NCI-H1436 (cell line): ENCODE data around the gene CD40.

Experiments used
- DNase-seq: peaks from one replicate; lab custom pipeline; 2025; lab: John Stamatoyannopoulos, UW

The CD40 gene

DNA sequence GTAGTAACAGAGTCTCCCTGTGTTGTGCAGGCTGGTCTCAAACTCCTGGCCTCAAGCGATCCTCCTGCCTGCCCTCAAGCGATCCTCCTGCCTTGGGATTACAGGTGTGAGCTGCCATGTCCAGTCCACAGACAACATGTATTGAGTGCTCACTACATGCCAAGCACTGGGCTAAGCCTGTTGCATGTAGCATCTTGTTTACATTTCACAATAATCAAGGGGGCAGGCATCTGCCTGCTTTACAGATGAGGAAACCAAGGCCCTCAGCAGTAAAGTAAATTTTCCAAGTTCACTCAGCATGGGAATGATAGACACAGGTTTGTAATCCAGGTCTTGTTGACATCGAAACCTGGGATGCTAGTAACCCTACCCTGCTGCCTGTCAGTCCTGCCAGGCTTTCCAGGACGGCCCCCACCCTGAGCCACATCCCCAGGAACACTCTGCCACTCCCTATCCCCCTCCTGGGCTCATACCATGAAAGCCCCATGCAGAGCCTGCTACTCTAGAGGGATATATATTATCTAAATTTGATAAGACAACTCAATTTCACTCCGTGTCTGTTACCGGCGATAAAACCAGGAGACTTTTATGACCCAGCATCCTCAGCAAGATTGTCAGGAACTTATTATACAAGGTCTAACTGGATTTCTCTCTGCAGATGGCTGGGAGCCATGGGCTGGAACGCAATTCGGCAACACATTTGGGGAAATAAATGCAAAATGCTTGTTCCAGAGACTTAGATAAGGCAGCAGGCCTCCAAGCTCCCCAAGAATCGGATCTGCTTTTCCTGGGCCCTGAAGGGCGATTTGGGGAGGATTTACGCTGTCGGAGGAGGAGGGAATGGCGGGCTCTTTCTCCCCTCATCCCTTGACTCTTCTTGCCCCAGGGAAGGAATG is 30.4 kb downstream of the CD40 start:
- no peak for DNase-seq

DNA sequence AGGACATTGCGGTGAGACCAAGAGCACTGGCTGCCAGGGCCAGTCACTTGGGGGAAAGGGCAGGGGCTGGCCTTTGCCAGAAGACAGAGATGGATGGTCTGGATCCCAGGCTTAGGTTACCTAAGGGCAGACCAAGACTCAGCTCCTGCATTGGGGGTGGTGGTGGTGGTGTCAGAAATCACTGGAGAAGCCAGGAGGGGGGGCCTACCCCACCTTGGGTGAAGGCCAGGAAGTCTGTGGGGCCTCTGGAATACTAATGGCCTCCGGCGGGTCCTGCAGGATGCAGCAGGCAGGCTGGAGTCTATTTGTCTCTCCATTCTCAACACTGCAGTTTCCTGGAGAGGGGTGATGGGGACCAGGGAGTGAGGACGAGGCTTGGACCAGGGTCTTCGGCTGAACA is 32.8 kb downstream of the CD40 start:
- DNase-seq: no peak

DNA sequence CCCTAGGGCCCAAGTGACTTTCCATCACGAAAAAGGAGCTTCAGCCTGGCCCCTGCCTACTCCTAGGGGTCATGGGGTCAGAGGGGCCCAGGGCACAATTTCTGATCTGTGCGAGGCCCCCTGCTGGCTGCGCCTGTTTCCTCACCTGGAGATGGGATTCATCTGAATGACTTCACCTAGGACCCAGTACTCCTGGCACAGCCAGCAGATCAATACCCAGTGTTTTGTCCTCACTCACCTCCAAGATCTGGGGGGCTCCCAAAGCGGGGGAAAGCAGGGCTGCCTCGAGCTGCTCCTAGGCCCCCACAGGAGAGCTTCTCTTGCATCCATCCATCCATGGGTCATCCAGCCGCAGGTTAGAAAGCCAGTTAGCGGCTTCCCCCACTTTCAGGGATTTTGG is 33.8 kb downstream of the CD40 start:
- DNase-seq: no peak

DNA sequence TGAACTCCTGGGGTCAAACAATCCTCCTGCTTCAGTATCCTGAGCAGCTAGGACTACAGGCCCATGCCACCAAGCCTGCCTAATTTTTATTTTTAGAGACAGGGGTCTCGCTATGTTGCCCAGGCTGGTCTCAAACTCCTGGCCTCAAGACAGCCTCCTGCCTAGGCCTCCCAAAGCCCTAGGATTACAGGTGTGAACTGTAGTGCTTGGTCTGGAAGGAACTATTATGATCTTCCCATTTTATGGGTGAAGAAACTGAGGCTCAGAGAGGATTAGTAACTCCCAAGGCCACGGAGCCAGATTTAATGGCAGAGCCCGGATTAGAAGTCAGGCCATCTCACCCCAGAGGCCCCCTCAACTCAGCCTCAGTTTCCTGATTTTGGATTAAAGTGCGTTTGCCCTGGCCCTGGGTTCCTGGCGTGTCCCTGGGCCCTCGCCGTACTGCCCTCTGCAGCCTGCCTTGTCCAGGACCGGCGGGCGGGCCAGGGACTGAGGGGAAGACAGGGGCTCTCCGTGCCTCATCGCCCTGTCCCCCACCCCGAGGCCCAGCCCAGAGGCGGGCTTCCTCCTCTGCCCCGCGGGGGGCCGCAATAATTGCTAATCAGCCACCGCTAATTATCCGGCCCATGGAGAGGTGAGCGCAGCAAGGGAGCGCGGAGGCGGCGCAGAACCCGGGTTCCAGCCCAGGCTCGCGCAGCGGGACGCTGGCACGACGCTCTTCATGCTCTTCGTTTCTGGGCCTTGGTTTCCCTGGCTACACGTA is 34.9 kb downstream of the CD40 start:
- no peak for DNase-seq

DNA sequence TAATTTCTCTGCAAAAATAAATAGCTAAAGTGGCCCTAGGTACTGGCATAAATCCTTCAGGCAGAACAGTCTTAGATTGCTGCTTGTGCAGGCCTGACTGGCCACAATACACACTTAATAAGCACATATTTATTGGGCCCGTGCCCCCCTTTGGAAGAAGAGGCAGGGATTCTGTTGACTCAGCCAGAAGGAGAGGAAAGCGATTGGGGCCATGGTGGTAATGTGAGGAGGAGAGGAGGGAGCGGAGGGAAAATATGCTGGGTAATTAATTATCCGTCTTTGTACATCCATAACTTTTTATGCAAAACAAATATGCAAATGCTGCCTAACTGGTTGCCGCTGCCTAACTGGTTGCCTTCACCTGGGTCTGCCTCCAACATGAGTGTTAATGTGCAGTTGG is 36.2 kb downstream of the CD40 start:
- DNase-seq: no peak

DNA sequence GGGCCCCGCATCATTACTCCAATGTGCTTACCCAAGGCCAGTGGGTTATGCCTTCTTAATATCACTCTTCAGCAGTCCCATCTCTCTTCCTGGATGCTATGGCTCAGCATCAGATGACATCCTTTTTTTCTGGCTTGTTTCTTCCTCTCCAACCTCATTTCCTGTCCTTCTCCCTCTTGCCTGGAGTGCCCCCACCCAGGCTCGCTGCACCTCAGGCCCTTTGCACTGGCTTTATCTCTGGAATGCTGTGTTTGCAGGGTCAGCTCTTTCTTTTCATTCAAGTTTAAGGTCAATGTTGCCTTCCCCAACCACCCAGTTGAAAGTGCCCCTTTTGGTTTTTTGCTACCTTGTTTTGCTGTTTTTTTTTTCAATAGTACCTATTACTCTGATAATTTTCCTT is 36.7 kb downstream of the CD40 start:
- DNase-seq: no peak

DNA sequence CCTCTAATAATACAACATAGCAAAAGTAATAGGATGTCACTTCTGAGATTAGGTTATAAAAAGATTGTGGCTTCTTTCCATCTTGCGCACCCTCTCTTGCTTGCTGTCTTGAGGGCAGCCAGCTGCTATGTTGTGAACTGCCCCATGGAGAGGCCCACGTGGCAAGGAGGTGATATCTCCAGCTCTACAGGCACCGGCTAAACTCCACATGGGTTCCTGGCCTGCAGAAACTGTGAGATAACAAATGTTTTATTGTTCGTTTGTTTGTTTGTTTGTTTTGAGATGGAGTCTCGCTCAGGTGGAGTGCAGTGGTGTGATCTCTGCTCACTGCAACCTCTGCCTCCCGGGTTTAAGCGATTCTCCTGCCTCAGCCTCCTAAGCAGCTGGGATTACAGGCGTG is 38.0 kb downstream of the CD40 start:
- no peak for DNase-seq

DNA sequence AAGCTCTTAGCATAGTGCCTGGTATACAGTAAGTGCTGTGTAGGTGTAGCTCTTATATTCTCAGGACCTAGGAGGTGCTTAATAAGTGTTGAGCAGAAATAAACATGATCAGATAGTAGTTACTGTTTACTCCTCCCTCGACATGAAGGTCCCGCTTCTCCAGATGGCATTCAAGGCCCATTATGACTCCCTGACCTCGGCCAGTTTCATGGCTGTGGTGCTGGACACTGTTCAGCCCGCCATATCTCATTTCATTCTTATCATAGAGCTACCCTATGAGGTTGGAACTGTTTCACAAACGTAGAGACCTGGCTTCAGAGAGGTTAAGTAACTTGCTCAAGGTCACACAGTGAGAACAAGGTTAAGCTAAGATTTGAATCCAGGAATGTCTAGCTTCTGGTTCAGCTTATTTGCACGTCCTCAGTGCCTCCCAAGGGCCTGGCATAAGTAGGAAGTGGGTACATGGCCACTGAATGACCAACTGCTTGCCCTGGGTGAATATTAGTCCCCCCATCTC is 39.0 kb downstream of the CD40 start:
- DNase-seq: no peak

DNA sequence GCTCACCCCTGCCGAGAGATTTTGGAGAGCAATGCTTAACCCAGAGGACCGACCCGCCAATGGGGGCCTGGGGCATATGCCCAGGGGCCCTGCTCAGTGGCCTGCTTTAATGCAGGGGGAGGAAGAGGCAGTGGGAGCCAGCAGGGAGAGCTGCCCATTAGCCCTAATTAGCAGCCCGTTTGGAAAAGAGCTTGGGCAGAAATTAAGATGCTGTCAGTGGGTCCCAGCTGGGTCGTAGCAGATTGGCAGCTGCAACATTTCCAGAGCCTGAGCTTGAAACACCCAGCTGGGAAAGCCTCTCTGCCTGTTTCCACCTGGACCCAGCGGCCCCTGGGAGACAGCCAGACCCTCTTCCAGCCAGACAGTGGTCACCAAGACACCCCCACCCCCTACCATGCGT is 39.5 kb downstream of the CD40 start:
- DNase-seq: no peak

DNA sequence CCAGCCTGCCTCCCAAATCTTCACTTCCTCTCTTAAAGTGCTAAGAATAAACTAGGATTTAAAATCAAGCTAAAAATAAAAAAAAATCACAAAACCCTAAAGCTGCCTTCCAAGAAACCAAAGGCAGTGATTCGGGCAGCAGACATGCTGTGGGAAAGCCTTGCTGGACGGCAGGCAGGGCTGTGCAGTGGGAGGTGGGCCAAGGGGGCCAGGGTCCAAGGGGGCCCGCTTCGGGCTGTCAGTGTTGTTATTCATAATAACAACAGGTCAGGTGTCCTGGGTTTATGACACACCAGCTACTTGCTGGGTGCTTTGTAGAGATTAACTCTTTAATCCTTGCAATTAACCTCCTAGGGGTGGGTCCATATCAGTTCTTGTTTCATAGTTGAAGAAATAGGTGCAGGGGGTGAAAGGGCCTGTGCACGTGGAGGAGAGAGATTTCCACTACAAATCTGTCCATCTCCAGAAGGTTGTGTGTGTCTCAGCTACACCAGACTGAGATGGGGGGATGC is 40.4 kb downstream of the CD40 start:
- no peak for DNase-seq

DNA sequence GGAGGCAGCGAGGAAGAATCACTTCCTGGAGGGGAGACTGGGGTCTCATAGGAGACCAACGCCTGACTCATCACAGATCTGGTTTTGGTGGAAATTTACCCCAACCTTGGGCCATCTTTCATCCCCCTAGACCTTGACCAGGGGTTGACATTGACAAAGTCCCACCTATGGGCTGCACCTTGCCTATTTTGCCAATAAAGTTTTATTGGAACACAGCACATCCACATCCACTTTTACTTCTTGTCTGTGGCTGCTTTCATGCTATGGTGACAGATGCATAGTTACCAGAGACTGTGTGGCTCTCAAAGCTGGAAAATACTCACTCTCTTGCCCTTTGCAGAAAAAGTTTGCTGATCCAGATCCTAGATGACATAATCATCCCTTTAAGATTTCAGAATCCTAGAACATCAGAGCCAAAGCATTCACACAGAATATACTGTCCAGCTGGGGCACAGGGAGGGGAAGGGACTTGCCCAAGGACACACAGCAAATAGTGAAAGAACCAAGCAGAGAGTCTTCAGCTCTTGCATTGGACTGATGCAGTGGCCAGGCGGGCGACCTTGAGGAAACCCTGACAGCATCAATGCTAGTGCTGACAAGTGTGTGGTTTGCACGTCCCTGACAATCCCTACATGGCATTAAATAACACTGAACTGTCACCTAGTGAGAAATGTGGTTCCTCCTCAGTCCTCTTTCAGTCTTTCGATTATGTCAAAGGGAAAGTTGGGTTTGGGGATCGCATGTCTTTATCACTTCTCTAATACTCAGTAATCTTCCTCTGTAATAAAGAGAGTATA is 41.2 kb downstream of the CD40 start:
- DNase-seq: no peak

DNA sequence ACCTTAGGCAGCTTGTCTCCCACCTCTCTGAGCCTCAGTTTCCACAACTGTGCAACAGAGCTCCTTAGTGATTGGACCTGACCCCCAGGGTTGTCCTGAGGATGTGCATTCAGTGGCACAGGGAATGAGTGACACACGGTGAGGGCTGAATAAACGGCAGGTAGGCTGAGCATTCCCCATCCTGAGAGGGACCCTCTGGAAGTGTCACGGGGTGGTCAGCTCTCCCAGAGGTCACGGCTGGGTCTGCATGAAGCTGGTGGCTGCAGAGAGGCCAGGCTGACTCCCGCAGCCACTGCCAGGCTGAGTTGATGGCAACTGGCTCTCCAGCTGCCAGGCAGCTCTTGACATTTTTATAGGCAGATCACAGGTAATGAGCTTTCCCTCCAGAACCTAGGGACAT is 42.5 kb downstream of the CD40 start:
- DNase-seq: no peak

DNA sequence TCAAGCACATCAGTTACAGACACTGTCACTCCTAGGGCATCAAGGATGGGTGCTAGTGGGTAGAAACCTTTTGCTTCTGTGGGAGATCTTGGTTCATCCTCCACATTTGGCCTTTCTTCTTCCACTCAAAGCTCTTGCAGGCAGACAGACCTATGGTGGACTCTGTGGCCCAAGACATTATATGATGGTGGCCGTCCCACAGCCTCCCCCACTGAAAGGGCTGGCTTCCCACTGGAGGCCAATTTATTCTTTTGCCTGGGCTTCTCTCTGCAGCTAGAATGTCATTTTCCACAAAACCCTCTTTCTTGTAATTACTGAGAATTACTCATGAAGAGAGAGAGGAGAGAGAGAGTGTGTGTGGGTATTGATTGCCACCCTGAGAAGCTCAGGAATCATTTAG is 43.8 kb downstream of the CD40 start:
- no peak for DNase-seq

DNA sequence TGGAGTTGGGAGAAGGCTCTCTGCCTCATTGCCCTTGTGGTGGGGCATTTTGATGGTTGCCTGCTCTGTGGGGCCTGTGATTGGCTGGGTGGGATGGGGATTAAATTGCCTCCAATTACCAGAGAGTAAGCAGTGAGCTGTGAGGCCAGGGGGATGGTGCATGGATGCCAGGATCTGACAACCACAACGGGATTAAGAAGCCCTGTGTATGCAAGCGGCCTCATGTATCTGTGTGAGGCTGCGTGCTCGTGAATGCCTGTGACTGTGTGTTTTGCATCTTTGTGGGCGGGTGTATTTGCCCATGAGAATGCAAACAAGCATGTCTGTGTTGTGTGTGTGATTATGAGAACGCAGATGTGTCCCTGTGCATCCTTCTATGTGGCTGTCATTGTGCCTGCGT is 46.1 kb downstream of the CD40 start:
- DNase-seq: no peak

DNA sequence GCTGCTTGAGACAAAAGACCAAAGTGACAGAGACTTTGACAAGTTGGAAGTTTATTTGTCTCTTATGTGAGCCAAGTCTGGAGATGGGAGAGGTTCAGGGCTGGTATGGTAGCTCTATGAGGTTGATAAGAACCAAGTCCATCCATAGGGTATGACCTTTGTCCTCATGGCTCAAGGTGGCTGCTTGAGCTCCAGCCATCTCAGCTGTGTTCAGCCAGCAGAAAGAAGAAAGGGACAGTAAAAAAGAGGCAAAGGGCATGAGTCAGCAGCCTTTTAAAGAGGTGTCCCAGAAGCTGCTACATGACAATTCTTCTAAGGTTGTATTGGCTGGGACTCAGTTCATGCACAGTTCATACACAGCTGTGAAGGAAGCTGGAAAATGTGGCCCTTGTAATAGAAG is 49.0 kb downstream of the CD40 start:
- DNase-seq: no peak

DNA sequence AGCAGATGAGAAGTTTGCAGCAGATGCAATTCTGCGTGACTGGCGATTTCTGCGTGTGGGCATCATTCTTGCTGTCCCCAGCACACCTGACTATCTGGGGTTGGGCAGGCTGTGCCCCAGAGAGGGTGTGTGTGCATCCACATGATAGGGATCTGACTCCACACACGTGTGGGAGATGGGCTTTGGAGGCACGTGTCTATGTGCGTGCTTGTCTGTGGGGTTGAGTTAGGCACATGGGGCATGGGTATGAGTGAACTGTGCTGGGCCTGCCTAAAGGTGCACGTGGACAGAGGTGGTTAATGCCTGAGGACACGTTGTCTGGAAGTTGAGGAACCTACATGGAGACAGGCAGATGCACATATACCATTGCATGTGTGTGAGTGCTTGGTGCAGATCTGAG is 50.3 kb downstream of the CD40 start:
- DNase-seq: no peak

DNA sequence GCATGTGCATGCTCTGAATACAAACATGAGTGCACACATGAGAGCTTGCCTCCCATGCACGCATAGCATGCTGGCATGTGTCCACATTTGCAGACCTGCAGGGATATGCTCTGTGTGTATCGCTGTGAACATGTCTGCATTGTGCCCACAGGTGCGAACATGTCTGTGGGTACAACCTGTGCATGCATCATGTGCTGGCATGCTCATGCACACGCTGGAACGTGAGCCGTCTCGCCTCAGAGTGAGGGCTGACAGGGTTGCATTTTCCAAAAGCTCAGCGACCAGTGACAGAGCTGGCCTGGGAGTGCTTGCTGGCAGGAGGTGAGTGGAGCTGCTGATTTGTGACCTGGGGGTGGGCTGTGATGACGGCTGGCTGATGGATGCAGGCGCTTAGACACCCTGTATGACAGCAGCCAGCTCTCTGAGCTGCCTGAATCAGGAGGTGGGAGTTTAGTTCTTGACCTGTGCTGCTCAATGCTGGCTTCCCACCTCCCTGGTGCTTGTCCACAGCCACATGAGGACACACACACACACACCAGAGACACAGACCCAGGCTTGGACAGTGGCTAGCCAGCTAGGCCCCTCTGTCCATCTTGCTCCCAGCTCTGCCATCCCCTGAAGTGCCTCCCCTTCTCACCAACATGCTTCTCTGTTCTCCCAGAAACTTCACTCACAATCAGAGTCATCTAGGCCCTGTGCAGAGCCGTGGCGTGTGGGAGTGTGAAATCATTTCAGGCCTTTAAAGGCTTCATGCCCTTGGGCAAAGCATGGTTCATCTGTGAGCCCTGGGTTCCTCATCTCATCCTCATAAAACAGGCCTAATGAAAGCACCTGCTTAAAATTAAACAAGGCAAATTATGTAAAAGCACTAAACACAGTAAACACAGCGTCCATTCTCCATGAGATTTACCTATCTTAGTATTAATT is 51.4 kb downstream of the CD40 start:
- no peak for DNase-seq

DNA sequence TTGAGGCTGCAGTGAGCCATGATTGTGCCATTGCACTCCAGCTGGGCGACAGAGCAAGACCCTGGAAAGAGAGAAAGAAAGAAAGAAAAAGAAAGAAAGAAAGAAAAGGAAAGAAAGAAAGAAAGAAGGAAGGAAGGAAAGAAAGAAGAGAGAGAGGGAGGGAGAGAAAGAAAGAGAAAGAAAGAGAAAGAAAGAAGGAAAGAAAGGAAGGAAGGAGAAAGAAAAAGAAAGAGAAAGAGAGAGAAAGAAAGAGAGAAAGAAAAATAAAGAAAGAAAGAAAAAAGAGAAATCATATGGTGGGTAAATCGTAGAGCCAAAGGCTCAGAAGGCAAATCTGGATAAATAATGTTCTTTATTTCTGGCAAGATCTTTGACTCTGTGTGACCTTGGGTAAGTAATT is 53.4 kb downstream of the CD40 start:
- no peak for DNase-seq

DNA sequence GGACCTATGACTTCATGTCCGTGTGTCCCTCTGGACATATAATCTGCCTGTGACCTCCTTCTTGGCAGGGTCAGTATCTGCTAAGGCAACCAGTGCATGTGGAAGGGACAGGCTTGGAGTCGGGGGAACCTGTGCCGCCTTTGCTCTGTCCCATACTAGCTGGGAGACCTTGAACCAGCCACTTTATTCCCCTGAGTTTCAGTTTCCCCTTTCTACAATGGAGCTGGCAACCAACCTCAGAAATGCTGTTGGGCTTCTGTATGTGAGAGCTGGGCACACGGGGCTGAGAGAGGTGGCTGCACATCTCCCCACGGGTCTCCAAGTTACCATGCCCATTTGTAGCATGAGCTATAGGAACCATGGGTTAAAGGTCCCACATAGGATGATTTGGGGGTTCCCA is 53.8 kb downstream of the CD40 start:
- no peak for DNase-seq

DNA sequence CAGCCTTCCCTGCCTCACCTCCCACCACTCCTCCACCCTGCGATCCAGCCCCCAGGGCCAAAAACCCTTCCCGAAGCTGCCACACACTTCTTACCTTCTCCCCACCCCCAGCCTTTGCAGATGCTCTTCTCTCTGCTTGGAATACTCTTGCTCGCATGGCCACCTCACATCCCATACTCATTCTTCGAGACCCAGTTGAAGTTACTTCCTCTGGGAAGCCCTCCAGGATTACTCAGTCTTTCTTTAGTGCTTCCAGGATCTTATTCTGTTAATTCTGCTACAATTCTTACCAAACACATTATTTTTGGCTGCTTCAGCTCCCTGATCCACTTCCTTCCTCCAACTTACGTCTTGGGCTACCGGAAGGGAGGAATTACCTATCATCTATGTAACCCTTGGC is 54.3 kb downstream of the CD40 start:
- DNase-seq: no peak

DNA sequence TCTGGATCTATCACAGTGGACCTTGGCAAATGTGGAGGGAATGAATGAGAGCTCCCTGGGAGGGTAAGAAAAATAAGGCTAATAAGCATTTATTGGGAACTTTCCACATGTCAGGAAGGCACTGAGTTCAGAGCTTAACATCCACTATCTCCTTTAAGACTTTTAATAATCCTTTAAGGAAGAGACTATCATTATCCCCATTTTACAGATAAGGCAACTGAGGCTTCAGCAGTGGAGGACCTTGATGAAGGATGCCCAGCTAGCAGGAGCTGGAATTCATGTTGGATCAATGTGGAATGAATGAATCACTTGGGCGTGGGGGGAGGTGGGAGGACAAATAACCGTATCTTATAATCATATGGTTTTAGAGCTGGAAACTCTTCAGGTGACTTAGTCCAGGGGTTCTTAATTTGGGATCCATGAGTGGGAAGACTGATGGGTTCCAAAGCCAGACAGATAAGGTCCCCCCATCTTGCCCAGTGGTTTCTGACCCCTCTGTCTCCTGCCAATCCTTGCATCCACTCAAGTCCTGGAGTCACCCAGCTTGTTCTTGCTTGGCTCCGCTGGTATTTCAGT is 54.9 kb downstream of the CD40 start:
- no peak for DNase-seq
